HFFc6 (cell line): ENCODE measurements around the gene RPAP3. TPM values are rescaled to one million over a fixed set of nuclear protein-coding genes. Genes with fewer than 3 reads are reported as not detected.
"Not testable (repeated sequence)": the region's sequence is repeated elsewhere in the genome, so short reads cannot be mapped to it uniquely, and the experiment has no call there.

Source experiments
- DNase-seq: peaks from one replicate; pipeline ENCODE4 v3.0.0-alpha.2; 2018
- H3K27ac Mint-ChIP-seq: 2 replicates; pipeline ENCODE4 v1.8.0; 2020; ENCODE audit warnings: mild to moderate bottlenecking, mixed read lengths
- H3K27me3 Mint-ChIP-seq: 2 replicates; pipeline ENCODE4 v1.8.0; 2021; ENCODE audit warnings: mild to moderate bottlenecking, moderate library complexity, mixed read lengths; ENCODE audit not compliant: insufficient read depth
- H3K36me3 Mint-ChIP-seq: 2 replicates; pipeline ENCODE4 v1.8.0; 2021; ENCODE audit warnings: low read depth, mixed read lengths
- H3K4me1 Mint-ChIP-seq: 2 replicates; pipeline ENCODE4 v1.8.0; 2020; ENCODE audit warnings: low read depth, mixed read lengths
- H3K4me3 Mint-ChIP-seq: 2 replicates; pipeline ENCODE4 v1.8.0; 2020; ENCODE audit warnings: mild to moderate bottlenecking, moderate library complexity, mixed read lengths
- H3K9me3 Mint-ChIP-seq: 2 replicates; pipeline ENCODE4 v1.8.0; 2020; ENCODE audit warnings: mild to moderate bottlenecking, mixed read lengths
- total RNA-seq, 6 experiments: library from RNA; stranded (reverse); fragmentation: NEBNext Ultra II Directional; extraction: Animal tissue kit (Norgen Biotek cat#: 25700); gene quantifications; 2 replicates in 1 of 6; 3 replicates in 5 of 6; pipeline ENCODE4 v1.2.3, GENCODE V29; 2021
- TF ChIP-seq, protein P1 (sequence below): fragments of 200-600 bp; sonication (generic); IDR thresholded peaks from 2 replicates; pipeline ENCODE4 v1.5.0; 2021; ENCODE audit warnings: antibody characterized with exemption, mild to moderate bottlenecking

RPAP3 gene
- total RNA-seq, 6 experiments from 2014 or later: 26.3 to 43.4 (median 39.0) TPM

DNA sequence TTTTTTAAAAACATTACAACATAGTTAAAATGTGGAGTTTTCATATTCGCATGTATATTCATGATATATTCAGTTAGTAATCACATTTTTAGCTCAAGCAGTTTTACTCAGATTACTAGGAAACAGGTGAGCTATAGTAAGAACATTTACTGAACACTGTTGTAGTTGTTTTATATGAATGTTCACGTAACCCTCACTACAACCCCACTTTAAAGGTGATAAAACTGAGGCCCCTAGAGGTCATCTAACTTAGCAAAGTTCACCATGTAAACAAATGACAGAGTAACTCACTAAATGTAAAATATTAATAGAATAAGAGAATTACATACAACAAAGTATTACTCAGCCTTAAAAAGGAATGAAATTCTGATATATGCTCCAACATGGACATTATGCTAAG lies 26.0 kb downstream of the RPAP3 start:
- Mint-ChIP-seq H3K27me3 (no peaks in the 10 kb centered on the region), H3K4me1 (no peaks in the 10 kb centered on the region), H3K36me3 (peaks cover 42% of the 10 kb centered on the region), H3K9me3 (no peaks in the 10 kb centered on the region), H3K27ac (no peak overlapping the region), H3K4me3 (no peak overlapping the region)
- TF ChIP-seq, protein P1, sequence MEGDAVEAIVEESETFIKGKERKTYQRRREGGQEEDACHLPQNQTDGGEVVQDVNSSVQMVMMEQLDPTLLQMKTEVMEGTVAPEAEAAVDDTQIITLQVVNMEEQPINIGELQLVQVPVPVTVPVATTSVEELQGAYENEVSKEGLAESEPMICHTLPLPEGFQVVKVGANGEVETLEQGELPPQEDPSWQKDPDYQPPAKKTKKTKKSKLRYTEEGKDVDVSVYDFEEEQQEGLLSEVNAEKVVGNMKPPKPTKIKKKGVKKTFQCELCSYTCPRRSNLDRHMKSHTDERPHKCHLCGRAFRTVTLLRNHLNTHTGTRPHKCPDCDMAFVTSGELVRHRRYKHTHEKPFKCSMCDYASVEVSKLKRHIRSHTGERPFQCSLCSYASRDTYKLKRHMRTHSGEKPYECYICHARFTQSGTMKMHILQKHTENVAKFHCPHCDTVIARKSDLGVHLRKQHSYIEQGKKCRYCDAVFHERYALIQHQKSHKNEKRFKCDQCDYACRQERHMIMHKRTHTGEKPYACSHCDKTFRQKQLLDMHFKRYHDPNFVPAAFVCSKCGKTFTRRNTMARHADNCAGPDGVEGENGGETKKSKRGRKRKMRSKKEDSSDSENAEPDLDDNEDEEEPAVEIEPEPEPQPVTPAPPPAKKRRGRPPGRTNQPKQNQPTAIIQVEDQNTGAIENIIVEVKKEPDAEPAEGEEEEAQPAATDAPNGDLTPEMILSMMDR: no peak
- no peak for DNase-seq

DNA sequence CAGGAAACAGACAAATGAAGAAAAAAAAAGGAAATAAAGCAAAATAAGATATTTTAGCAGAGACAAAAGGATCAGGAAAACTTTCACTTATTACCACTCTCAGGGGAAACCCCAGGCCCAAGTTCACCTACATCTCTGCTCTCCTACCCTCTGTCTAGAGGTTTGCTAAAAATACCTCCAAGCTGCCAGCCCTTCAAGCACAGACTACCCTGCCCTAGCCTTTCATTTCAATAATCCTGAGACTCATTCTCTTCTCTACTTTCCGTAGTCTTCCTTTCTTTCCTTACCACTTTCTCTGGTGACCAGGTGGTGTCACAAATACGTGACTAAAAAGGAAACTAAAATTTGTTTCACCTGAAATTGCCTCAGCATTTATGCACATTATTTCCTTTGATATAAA lies 33.8 kb downstream of the RPAP3 start:
- no peak overlapping the region; the same call in 1 of the 2 replicates for H3K27ac Mint-ChIP-seq
- no peak for DNase-seq
- TF ChIP-seq, protein P1: no peak
- peaks cover 37% of the 10 kb centered on the region for H3K36me3 Mint-ChIP-seq
- H3K4me3 Mint-ChIP-seq: no peak overlapping the region
- H3K27me3 Mint-ChIP-seq: no peaks in the 10 kb centered on the region
- H3K4me1 Mint-ChIP-seq: no peaks in the 10 kb centered on the region
- H3K9me3 Mint-ChIP-seq: no peaks in the 10 kb centered on the region

DNA sequence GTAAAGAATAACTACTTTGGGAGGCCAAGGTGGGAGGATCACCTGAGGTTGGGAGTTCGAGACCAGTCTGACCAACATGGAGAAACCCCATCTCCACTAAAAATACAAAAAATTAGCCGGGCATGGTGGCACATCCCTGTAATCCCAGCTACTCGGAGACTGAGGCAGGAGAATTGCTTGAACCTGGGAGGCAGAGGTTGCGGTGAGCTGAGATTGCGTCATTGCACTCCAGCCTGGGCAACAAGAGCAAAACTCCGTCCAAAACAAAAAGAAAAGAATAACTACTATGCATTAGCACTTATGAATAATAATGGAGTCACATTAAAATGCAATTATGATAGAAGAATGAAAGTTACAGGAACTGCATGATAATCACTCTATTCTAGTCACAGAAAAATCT lies 37.9 kb downstream of the RPAP3 start:
- not testable (repeated sequence) for H3K27ac Mint-ChIP-seq, DNase-seq, H3K9me3 Mint-ChIP-seq, H3K27me3 Mint-ChIP-seq, H3K4me3 Mint-ChIP-seq, H3K4me1 Mint-ChIP-seq
- H3K36me3 Mint-ChIP-seq: peaks cover 20% of the 10 kb centered on the region

DNA sequence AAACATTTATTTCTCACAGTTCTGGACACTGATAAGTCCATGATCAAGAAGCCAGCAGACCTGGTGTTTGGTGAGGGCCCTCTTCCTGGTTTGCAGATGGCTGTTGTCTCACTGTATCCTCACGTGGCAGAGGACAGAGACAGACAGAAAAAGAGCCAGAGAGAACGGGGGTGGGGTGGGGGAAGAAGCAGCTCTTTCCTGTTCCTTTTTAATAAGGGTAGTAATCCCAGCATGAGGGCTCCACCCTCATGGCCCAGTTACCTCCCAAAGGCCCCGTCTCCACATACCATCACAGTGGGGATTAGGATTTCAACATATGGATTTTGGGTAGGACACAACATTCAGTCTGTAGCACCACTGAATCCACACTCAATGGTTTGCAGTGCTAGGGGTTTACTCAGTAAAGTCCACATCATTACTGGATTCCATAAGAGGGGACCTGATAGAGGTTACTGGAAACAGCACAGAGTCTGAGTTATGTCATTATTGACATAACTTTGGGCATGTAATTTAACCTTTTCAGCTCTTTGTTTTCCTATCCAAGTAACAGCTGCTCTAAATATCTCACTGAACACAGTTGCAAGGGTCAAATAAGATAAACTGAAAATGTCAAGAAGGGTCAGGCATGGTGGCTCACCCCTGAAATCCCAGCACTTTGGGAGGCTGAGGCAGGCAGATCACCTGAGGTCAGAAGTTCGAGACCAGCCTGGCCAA lies 53.2 kb downstream of the RPAP3 start:
- Mint-ChIP-seq H3K4me3 (no peak overlapping the region), H3K27me3 (peaks cover 2% of the 10 kb centered on the region; the same call in 1 of the 2 replicates), H3K27ac (no peak overlapping the region), H3K36me3 (0 out of 2 replicates have a peak, but pooled peaks cover 2% of the 10 kb centered on the region), H3K9me3 (no peaks in the 10 kb centered on the region), H3K4me1 (peaks cover 23% of the 10 kb centered on the region)
- TF ChIP-seq, protein P1: no peak
- DNase-seq: no peak

- peaks cover 2% of the 10 kb centered on the region; the same call in 1 of the 2 replicates for H3K27me3 Mint-ChIP-seq
- no peaks in the 10 kb centered on the region for H3K9me3 Mint-ChIP-seq
- H3K36me3 Mint-ChIP-seq: 0 out of 2 replicates have a peak, but pooled peaks cover 4% of the 10 kb centered on the region
- H3K4me1 Mint-ChIP-seq: peaks cover 23% of the 10 kb centered on the region
- TF ChIP-seq, protein P1: peak; percentile 80
- no peak overlapping the region for H3K4me3 Mint-ChIP-seq
- peak; percentile 49 for DNase-seq
- H3K27ac Mint-ChIP-seq: no peak overlapping the region
Measured at GRCh38 chr12:47651368-47652254, 54.2 kb downstream of the RPAP3 start.

GRCh38 chr12:47650469-47650868 lies 55.4 kb downstream of the RPAP3 start:
- TF ChIP-seq, protein P1: no peak
- H3K4me3 Mint-ChIP-seq: no peak overlapping the region
- H3K9me3 Mint-ChIP-seq: no peaks in the 10 kb centered on the region
- peaks cover 23% of the 10 kb centered on the region for H3K4me1 Mint-ChIP-seq
- 0 out of 2 replicates have a peak, but pooled peaks cover 4% of the 10 kb centered on the region for H3K36me3 Mint-ChIP-seq
- peaks cover 2% of the 10 kb centered on the region; the same call in 1 of the 2 replicates for H3K27me3 Mint-ChIP-seq
- peak; percentile 5 for DNase-seq
- H3K27ac Mint-ChIP-seq: no peak overlapping the region
